GM23338 (cell line): ENCODE results near the gene FAM13C. TPM values are rescaled to one million over a fixed set of nuclear protein-coding genes. Genes with fewer than 3 reads are reported as not detected.

Source experiments
- ATAC-seq: fragments of 200-7000 bp; cut with Tn5 transposase; 3 replicates; pipeline ENCODE4 v1.9.1; 2020
- DNase-seq: peaks from one replicate; pipeline ENCODE4 v3.0.0-alpha.2; 2015; ENCODE audit warnings: low spot score
- H2AFZ ChIP-seq: fragments of 200-600 bp; sonication (generic); 2 replicates; pipeline ENCODE4 v1.8.0; 2016; ENCODE audit warnings: antibody characterized with exemption, mild to moderate bottlenecking, moderate library complexity
- H3F3A ChIP-seq: fragments of 200-600 bp; sonication (generic); replicated peaks from 2 replicates; pipeline ENCODE4 v1.8.0; 2017; ENCODE audit warnings: antibody characterized with exemption, mixed run types, low read depth
- H3K27ac ChIP-seq: fragments of 200-600 bp; sonication (generic); 2 replicates; pipeline ENCODE4 v1.6.1; 2016; ENCODE audit warnings: low read depth
- H3K27me3 ChIP-seq: fragments of 200-600 bp; sonication (generic); 2 replicates; pipeline ENCODE4 v1.8.0; 2016; ENCODE audit warnings: mild to moderate bottlenecking, mixed run types, moderate library complexity; ENCODE audit not compliant: insufficient read depth
- H3K36me3 ChIP-seq: fragments of 200-600 bp; sonication (generic); 2 replicates; pipeline ENCODE4 v1.8.0; 2016; ENCODE audit warnings: mild to moderate bottlenecking; ENCODE audit not compliant: insufficient read depth
- H3K4me1 ChIP-seq: fragments of 200-600 bp; sonication (generic); 2 replicates; pipeline ENCODE4 v1.8.0; 2016; ENCODE audit warnings: mild to moderate bottlenecking, moderate library complexity; ENCODE audit not compliant: insufficient read depth
- H3K4me2 ChIP-seq: fragments of 200-600 bp; sonication (generic); 2 replicates; pipeline ENCODE4 v1.7.1; 2017; ENCODE audit warnings: mixed run types
- H3K4me3 ChIP-seq: fragments of 200-600 bp; sonication (generic); 2 replicates; pipeline ENCODE4 v1.6.1; 2016; ENCODE audit warnings: mixed run types
- H3K79me2 ChIP-seq: fragments of 200-600 bp; sonication (generic); replicated peaks from 2 replicates; pipeline ENCODE4 v1.8.0; 2017; ENCODE audit warnings: mild to moderate bottlenecking; ENCODE audit not compliant: insufficient read depth
- H3K9me2 ChIP-seq: fragments of 200-600 bp; sonication (generic); 2 replicates; pipeline ENCODE4 v1.8.0; 2017; ENCODE audit not compliant: insufficient read depth
- H4K20me1 ChIP-seq: fragments of 200-600 bp; sonication (generic); replicated peaks from 2 replicates; pipeline ENCODE4 v1.8.0; 2017; ENCODE audit warnings: mild to moderate bottlenecking; ENCODE audit not compliant: insufficient read depth
- H3K27ac Mint-ChIP-seq: 2 replicates; pipeline ENCODE4 v1.8.0; 2020; ENCODE audit warnings: inconsistent platforms, mild to moderate bottlenecking, moderate library complexity, mixed read lengths
- H3K27me3 Mint-ChIP-seq: 3 replicates; pipeline ENCODE4 v1.8.0; 2022; ENCODE audit warnings: low read depth, mild to moderate bottlenecking, moderate library complexity, mixed read lengths, inconsistent platforms; ENCODE audit not compliant: insufficient read depth, poor library complexity
- H3K36me3 Mint-ChIP-seq: 3 replicates; pipeline ENCODE4 v1.8.0; 2021; ENCODE audit warnings: low read depth, mild to moderate bottlenecking, inconsistent platforms, moderate library complexity, mixed read lengths
- H3K4me1 Mint-ChIP-seq: 3 replicates; pipeline ENCODE4 v1.8.0; 2020; ENCODE audit warnings: mild to moderate bottlenecking, inconsistent platforms, mixed read lengths
- H3K4me3 Mint-ChIP-seq: 3 replicates; pipeline ENCODE4 v1.8.0; 2021; ENCODE audit warnings: moderate library complexity, mild to moderate bottlenecking, inconsistent platforms, mixed read lengths
- H3K9me3 Mint-ChIP-seq: 3 replicates; pipeline ENCODE4 v1.8.0; 2020; ENCODE audit warnings: moderate library complexity, mild to moderate bottlenecking, inconsistent platforms, mixed read lengths
- JUNB ChIP-seq: IDR thresholded peaks from one replicate; pipeline ENCODE4 v1.6.1; 2016; ENCODE audit warnings: antibody characterized with exemption; ENCODE audit not compliant: unreplicated experiment
- STAT1 ChIP-seq: IDR thresholded peaks from one replicate; pipeline ENCODE4 v1.6.1; 2016; ENCODE audit warnings: antibody characterized with exemption; ENCODE audit not compliant: unreplicated experiment
- ZNF114 ChIP-seq: fragments of 250-450 bp; sonication (Bioruptor Pico); IDR thresholded peaks from 2 replicates; pipeline ENCODE4 v1.5.0; 2020; ENCODE audit warnings: mild to moderate bottlenecking, moderate library complexity
- ZNF331 ChIP-seq: fragments of 250-450 bp; sonication (Bioruptor Pico); IDR thresholded peaks from 2 replicates; pipeline ENCODE4 v1.5.0; 2020; ENCODE audit warnings: low read depth, mild to moderate bottlenecking, moderate library complexity
- polyA plus RNA-seq: library from polyadenylated mRNA; unstranded; fragments of >200 nt; fragmentation: Nextera tagmentation; extraction: Ambion mirVana; gene quantifications from 2 replicates; pipeline ENCODE4 v1.2.1, GENCODE V29; 2016
- total RNA-seq: library from RNA; depleted of rRNA; stranded (reverse); fragments of >200 nt; shearing (Covaris generic); gene quantifications from 2 replicates; pipeline ENCODE4 v1.2.3, GENCODE V29; 2014
- TF ChIP-seq, protein P1 (sequence below): IDR thresholded peaks from 2 replicates; pipeline ENCODE4 v1.6.1; 2016; ENCODE audit warnings: antibody characterized with exemption
- TF ChIP-seq, protein P2 (sequence below): fragments of 250-450 bp; sonication (Bioruptor Pico); IDR thresholded peaks from 2 replicates; pipeline ENCODE4 v1.5.0; 2020; ENCODE audit warnings: mild to moderate bottlenecking, moderate library complexity

FAM13C gene
- total and polyA plus RNA-seq, 2 experiments from 2014 or later, result 0.94 to 2.1 TPM

DNA sequence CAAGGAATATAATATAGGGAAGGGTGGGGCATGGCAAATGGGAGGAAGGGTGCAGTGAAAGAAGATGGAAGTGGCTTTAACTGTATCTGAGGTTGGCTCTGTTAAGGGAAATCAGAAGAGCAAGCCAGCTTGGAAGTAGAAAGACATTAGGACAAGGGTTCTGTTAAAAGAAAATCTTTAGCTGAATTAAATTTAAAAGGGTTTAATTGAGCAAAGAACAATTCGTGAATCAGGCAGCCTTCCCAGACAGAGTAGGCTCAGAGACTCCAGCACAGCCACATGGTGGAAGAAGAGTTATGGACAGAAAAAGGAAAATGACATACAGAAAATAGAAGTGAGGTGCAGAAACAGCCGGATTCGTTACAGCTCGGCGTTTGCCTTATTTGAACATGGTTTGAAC is 42.0 kb downstream of the FAM13C start:
- H3K4me1 Mint-ChIP-seq, result no peaks in the 10 kb centered on the region; the same call in 2 of the 3 replicates
- H2AFZ ChIP-seq, result no peak overlapping the region
- TF ChIP-seq JUNB (no peak), STAT1 (no peak), ZNF331 (CRISPR knock-in tag) (no peak), ZNF114 (CRISPR knock-in tag) (no peak)
- TF ChIP-seq, protein P1, sequence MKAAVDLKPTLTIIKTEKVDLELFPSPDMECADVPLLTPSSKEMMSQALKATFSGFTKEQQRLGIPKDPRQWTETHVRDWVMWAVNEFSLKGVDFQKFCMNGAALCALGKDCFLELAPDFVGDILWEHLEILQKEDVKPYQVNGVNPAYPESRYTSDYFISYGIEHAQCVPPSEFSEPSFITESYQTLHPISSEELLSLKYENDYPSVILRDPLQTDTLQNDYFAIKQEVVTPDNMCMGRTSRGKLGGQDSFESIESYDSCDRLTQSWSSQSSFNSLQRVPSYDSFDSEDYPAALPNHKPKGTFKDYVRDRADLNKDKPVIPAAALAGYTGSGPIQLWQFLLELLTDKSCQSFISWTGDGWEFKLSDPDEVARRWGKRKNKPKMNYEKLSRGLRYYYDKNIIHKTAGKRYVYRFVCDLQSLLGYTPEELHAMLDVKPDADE, result no peak
- TF ChIP-seq, protein P2, sequence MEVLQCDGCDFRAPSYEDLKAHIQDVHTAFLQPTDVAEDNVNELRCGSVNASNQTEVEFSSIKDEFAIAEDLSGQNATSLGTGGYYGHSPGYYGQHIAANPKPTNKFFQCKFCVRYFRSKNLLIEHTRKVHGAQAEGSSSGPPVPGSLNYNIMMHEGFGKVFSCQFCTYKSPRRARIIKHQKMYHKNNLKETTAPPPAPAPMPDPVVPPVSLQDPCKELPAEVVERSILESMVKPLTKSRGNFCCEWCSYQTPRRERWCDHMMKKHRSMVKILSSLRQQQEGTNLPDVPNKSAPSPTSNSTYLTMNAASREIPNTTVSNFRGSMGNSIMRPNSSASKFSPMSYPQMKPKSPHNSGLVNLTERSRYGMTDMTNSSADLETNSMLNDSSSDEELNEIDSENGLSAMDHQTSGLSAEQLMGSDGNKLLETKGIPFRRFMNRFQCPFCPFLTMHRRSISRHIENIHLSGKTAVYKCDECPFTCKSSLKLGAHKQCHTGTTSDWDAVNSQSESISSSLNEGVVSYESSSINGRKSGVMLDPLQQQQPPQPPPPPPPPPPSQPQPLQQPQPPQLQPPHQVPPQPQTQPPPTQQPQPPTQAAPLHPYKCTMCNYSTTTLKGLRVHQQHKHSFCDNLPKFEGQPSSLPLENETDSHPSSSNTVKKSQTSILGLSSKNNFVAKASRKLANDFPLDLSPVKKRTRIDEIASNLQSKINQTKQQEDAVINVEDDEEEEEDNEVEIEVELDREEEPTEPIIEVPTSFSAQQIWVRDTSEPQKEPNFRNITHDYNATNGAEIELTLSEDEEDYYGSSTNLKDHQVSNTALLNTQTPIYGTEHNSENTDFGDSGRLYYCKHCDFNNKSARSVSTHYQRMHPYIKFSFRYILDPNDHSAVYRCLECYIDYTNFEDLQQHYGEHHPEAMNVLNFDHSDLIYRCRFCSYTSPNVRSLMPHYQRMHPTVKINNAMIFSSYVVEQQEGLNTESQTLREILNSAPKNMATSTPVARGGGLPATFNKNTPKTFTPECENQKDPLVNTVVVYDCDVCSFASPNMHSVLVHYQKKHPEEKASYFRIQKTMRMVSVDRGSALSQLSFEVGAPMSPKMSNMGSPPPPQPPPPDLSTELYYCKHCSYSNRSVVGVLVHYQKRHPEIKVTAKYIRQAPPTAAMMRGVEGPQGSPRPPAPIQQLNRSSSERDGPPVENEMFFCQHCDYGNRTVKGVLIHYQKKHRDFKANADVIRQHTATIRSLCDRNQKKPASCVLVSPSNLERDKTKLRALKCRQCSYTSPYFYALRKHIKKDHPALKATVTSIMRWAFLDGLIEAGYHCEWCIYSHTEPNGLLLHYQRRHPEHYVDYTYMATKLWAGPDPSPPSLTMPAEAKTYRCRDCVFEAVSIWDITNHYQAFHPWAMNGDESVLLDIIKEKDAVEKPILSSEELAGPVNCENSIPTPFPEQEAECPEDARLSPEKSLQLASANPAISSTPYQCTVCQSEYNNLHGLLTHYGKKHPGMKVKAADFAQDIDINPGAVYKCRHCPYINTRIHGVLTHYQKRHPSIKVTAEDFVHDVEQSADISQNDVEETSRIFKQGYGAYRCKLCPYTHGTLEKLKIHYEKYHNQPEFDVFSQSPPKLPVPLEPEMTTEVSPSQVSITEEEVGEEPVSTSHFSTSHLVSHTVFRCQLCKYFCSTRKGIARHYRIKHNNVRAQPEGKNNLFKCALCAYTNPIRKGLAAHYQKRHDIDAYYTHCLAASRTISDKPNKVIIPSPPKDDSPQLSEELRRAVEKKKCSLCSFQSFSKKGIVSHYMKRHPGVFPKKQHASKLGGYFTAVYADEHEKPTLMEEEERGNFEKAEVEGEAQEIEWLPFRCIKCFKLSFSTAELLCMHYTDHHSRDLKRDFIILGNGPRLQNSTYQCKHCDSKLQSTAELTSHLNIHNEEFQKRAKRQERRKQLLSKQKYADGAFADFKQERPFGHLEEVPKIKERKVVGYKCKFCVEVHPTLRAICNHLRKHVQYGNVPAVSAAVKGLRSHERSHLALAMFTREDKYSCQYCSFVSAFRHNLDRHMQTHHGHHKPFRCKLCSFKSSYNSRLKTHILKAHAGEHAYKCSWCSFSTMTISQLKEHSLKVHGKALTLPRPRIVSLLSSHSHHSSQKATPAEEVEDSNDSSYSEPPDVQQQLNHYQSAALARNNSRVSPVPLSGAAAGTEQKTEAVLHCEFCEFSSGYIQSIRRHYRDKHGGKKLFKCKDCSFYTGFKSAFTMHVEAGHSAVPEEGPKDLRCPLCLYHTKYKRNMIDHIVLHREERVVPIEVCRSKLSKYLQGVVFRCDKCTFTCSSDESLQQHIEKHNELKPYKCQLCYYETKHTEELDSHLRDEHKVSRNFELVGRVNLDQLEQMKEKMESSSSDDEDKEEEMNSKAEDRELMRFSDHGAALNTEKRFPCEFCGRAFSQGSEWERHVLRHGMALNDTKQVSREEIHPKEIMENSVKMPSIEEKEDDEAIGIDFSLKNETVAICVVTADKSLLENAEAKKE (CRISPR knock-in tag), result no peak
- no peaks in the 10 kb centered on the region for H4K20me1 ChIP-seq
- H3K9me2 ChIP-seq, result no peaks in the 10 kb centered on the region
- H3K36me3 Mint-ChIP-seq, result no peaks in the 10 kb centered on the region
- no peaks in the 10 kb centered on the region for H3K9me3 Mint-ChIP-seq
- DNase-seq, result no peak
- no peak overlapping the region for H3K27ac ChIP-seq
- no peaks in the 10 kb centered on the region for H3K27me3 ChIP-seq
- no peaks in the 10 kb centered on the region for H3K36me3 ChIP-seq
- no peak overlapping the region for H3K4me3 ChIP-seq
- H3K27me3 Mint-ChIP-seq, result peaks cover 3% of the 10 kb centered on the region
- no peak overlapping the region for H3K4me2 ChIP-seq
- H3F3A ChIP-seq, result no peaks in the 10 kb centered on the region
- H3K4me1 ChIP-seq, result no peaks in the 10 kb centered on the region; the same call in 1 of the 2 replicates
- no peak overlapping the region for H3K27ac Mint-ChIP-seq
- H3K79me2 ChIP-seq, result no peaks in the 10 kb centered on the region
- H3K4me3 Mint-ChIP-seq, result no peak overlapping the region
- ATAC-seq, result no peak
